T-cell (primary cell): ENCODE data around the gene LCLAT1. TPM values are rescaled to one million over a fixed set of nuclear protein-coding genes. Genes with fewer than 3 reads are reported as not detected.

ENCODE experiments used
- ATAC-seq, 4 experiments: fragments of 200-7000 bp in 3 of 4; fragments of 150-1000 bp in 1 of 4; cut with Tn5 transposase; replicated peaks in 1 of 4; 1 replicate in 3 of 4; 2 replicates in 1 of 4; pipeline ENCODE4 v1.10.0; 2021; ENCODE audit warnings: moderate library complexity in 3 of 4, mild to moderate bottlenecking in 2 of 4, moderate number of reproducible peaks in 1 of 4
- CTCF ChIA-PET, 2 donors: fragments of 300-600 bp; sonication (Branson Sonifier 250); formaldehyde crosslinking; loops; one replicate each; lab custom pipeline; 2022; ENCODE audit warnings: antibody characterized with exemption in 2 of 2; lab: Charles Lee
- POLR2A ChIA-PET, 2 donors: fragments of 300-600 bp; sonication (Branson Sonifier 250); formaldehyde crosslinking; loops; one replicate each; lab custom pipeline; 2022; ENCODE audit warnings: antibody characterized with exemption in 2 of 2; lab: Charles Lee
- DNase-seq, 35 experiments: peaks; one replicate each; pipeline versions ENCODE4 v3.0.0 to v3.0.0-alpha.2; 2013 to 2023
- H3K27ac ChIP-seq: one replicate; pipeline ENCODE4 v1.5.1; 2013; ENCODE audit warnings: low read length
- H3K27me3 ChIP-seq, 2 experiments: replicated peaks in 1 of 2; 1 replicate in 1 of 2; 2 replicates in 1 of 2; pipeline versions ENCODE4 v1.6.1 to v1.7.0; 2013; ENCODE audit warnings: low read length in 1 of 2, mixed read lengths in 1 of 2; ENCODE audit not compliant: control insufficient read depth in 2 of 2, insufficient read depth in 2 of 2; ENCODE audit errors: extremely low read depth in 1 of 2
- H3K36me3 ChIP-seq, 2 donors: 1 replicate in 1 of 2; 2 replicates in 1 of 2; pipeline versions ENCODE4 v1.6.1 to v1.7.0; 2013; ENCODE audit warnings: low read length in 1 of 2; ENCODE audit not compliant: control insufficient read depth in 2 of 2, insufficient read depth in 1 of 2; ENCODE audit errors: extremely low read depth in 1 of 2
- H3K4me1 ChIP-seq, 2 experiments: 1 replicate in 1 of 2; 2 replicates in 1 of 2; pipeline versions ENCODE4 v1.6.1 to v1.7.0; 2013; ENCODE audit warnings: low read length in 2 of 2, mixed read lengths in 1 of 2; ENCODE audit not compliant: insufficient read depth in 2 of 2, control insufficient read depth in 1 of 2; ENCODE audit errors: extremely low read depth in 1 of 2
- H3K4me3 ChIP-seq, 2 donors: 1 replicate in 1 of 2; 2 replicates in 1 of 2; pipeline versions ENCODE4 v1.5.1 to v1.7.0; 2013; ENCODE audit warnings: mild to moderate bottlenecking in 2 of 2, low read length in 1 of 2, moderate library complexity in 1 of 2; ENCODE audit not compliant: control insufficient read depth in 1 of 2; ENCODE audit errors: extremely low read depth in 1 of 2
- H3K9me3 ChIP-seq: 2 replicates; pipeline ENCODE4 v1.7.0; 2013
- H3K27ac Mint-ChIP-seq, 2 donors: one replicate each; pipeline ENCODE4 v1.8.0; 2020 to 2021; ENCODE audit warnings: mild to moderate bottlenecking in 2 of 2, mixed read lengths in 2 of 2
- H3K27me3 Mint-ChIP-seq, 2 donors: one replicate each; pipeline ENCODE4 v1.8.0; 2021 to 2022; ENCODE audit warnings: mixed read lengths in 2 of 2
- H3K36me3 Mint-ChIP-seq: one replicate; pipeline ENCODE4 v1.8.0; 2021; ENCODE audit warnings: mixed read lengths
- H3K4me1 Mint-ChIP-seq, 3 donors: one replicate each; pipeline ENCODE4 v1.8.0; 2020 to 2022; ENCODE audit warnings: mixed read lengths in 3 of 3, mild to moderate bottlenecking in 1 of 3
- H3K4me3 Mint-ChIP-seq, 3 donors: one replicate each; pipeline ENCODE4 v1.8.0; 2020 to 2022; ENCODE audit warnings: mild to moderate bottlenecking in 3 of 3, mixed read lengths in 3 of 3, moderate library complexity in 3 of 3
- H3K9me3 Mint-ChIP-seq, 3 donors: one replicate each; pipeline ENCODE4 v1.8.0; 2020 to 2022; ENCODE audit warnings: mixed read lengths in 3 of 3
- WGBS: methylation state at CpG from one replicate; pipeline ENCODE4 v1.1.5; 2013; ENCODE audit warnings: missing lambda C conversion rate; ENCODE audit not compliant: insufficient coverage; 5-methylcytosine and 5-hydroxymethylcytosine counted together
- total RNA-seq, 35 experiments: library from RNA in 6 of 35; stranded (reverse) in 6 of 35; fragments of 120-200 nt in 1 of 35; gene quantifications; one replicate each; pipeline versions ENCODE4 v1.2.1 to v1.2.4 and lab custom pipeline; 2013 to 2026

Gene LCLAT1
- total RNA-seq, 5 donors from 2014 or later (not counting 1 experiment from before 2014, with no cell fraction given) = 13.8 to 33.0 (median 19.6) TPM

DNA sequence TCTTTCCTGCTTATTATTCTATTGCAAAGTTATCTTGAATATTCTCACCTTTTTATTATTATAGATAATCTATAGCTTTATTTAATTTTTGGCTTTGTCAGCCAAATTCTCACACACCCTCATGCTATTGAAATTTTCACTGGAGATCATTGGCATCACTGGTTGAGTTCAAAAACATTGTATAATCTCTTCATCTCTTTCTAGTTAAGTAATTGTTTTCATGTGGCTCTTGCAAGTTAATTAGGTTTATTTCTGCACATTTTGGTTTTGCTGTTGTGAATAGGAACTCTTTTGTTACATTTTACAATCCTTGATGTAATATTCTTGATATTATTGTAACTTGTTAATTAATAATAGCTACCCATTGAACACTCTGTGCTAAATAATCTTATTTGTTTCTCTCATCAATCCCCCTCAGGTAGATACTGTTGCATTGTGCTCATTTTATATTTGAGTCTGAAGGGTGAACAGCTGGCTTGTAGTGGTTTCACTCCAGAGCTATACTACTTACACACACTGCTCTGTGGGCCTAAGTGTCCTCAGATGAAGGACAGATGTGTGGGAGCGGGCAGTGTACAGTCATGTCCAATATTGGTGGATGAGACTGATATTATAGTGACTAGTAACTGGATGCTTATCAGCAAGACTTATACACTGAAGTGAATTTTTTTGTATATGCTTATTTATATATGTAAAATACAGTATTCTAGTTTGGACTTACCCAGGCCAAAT is 112.7 kb downstream of the LCLAT1 start:
- Histone ChIP-seq H3K4me1 (no peaks in the 10 kb centered on the region), H3K27me3 (no peaks in the 10 kb centered on the region), H3K27ac (no peak overlapping the region), H3K9me3 (no peaks in the 10 kb centered on the region), H3K36me3 (peaks cover 0 to 11% of the 10 kb centered on the region in 2 donors), H3K4me3 (no peak overlapping the region)
- ChIA-PET POLR2A (interaction anchor here in 1 of 2 donors (0.6 kb wide), 1 partner anchor 197 kb away, joined by 3 read pairs; no protein-coding TSS in a partner anchor), CTCF (no interaction called here)
- H3K27ac Mint-ChIP-seq = no peak overlapping the region
- H3K27me3 Mint-ChIP-seq = no peaks in the 10 kb centered on the region
- peaks cover 0 to 15% (median 7%) of the 10 kb centered on the region in 3 donors for H3K4me1 Mint-ChIP-seq
- DNase-seq = no peak
- no peak for ATAC-seq
- H3K9me3 Mint-ChIP-seq = no peaks in the 10 kb centered on the region
- H3K4me3 Mint-ChIP-seq = no peak overlapping the region
- no CpG with 5 or more reads among the region's 1 CpG for WGBS
- peaks cover 19% of the 10 kb centered on the region for H3K36me3 Mint-ChIP-seq

GRCh38 chr2:30561349-30561748 is 114.3 kb downstream of the LCLAT1 start:
- H3K36me3 ChIP-seq = peaks cover 5 to 18% of the 10 kb centered on the region in 2 donors

GRCh38 chr2:30565851-30566358 is 118.9 kb downstream of the LCLAT1 start:
- no peaks in the 10 kb centered on the region for H3K27me3 Mint-ChIP-seq
- peaks cover 0 to 17% (median 3%) of the 10 kb centered on the region in 3 donors for H3K4me1 Mint-ChIP-seq
- H3K27ac ChIP-seq = no peak overlapping the region
- no peak overlapping the region for H3K4me3 Mint-ChIP-seq
- ChIA-PET POLR2A (no interaction called here), CTCF (no interaction called here)
- H3K36me3 Mint-ChIP-seq = peaks cover 48% of the 10 kb centered on the region
- H3K4me1 ChIP-seq = no peaks in the 10 kb centered on the region
- ATAC-seq = no peak
- no peak overlapping the region for H3K27ac Mint-ChIP-seq
- WGBS = 66% methylated on average over 4 of the region's 5 CpGs
- no peak overlapping the region for H3K4me3 ChIP-seq
- no peaks in the 10 kb centered on the region for H3K27me3 ChIP-seq
- no peaks in the 10 kb centered on the region for H3K9me3 Mint-ChIP-seq
- no peaks in the 10 kb centered on the region for H3K9me3 ChIP-seq
- peaks cover 5 to 22% of the 10 kb centered on the region in 2 donors for H3K36me3 ChIP-seq
- no peak for DNase-seq

More at GRCh38 chr2:30561349-30561748, 114.3 kb downstream of the LCLAT1 start:
- CTCF ChIA-PET = no interaction called here
- ATAC-seq (no peak), DNase-seq (no peak)
- peaks cover 0 to 32% (median 8%) of the 10 kb centered on the region in 3 donors for H3K4me1 Mint-ChIP-seq
- H3K27me3 ChIP-seq = no peaks in the 10 kb centered on the region
- no peaks in the 10 kb centered on the region for H3K4me1 ChIP-seq
- H3K36me3 Mint-ChIP-seq = peaks cover 29% of the 10 kb centered on the region
- no peaks in the 10 kb centered on the region for H3K9me3 ChIP-seq
- H3K27me3 Mint-ChIP-seq = no peaks in the 10 kb centered on the region
- H3K27ac ChIP-seq = no peak overlapping the region
- H3K4me3 Mint-ChIP-seq = no peak overlapping the region
- H3K4me3 ChIP-seq = no peak overlapping the region
- no CpG with 5 or more reads among the region's 1 CpG for WGBS
- no peaks in the 10 kb centered on the region for H3K9me3 Mint-ChIP-seq
- no peak overlapping the region for H3K27ac Mint-ChIP-seq
- POLR2A ChIA-PET = no interaction called here

DNA sequence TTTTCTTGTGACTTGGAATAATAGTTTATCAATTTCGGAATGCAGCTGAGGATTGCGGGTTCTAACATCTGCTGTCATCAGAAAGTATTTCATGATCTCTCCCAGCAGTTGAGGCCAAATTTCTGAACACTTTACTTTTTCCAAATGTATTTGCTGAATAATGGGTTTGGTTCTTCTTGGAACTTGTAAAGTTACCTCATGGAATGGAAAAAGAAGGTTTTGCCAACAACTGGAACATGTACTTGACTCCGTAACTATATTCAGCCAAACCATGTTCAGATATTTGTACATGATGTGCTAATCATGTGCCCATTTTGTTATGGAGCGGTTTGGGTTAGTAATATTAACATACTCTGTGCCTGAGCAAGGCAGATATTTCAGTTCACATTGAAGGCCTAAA is 119.6 kb downstream of the LCLAT1 start:
- no peak overlapping the region for H3K27ac ChIP-seq
- no peaks in the 10 kb centered on the region for H3K27me3 Mint-ChIP-seq
- H3K27me3 ChIP-seq = no peaks in the 10 kb centered on the region
- no peaks in the 10 kb centered on the region for H3K9me3 Mint-ChIP-seq
- H3K4me3 Mint-ChIP-seq = no peak overlapping the region
- no peak overlapping the region for H3K4me3 ChIP-seq
- ChIA-PET CTCF (no interaction called here), POLR2A (no interaction called here)
- ATAC-seq (no peak), DNase-seq (no peak)
- H3K4me1 ChIP-seq = no peaks in the 10 kb centered on the region
- WGBS = 100% methylated on average over 1 of the region's 4 CpGs
- no peak overlapping the region for H3K27ac Mint-ChIP-seq
- H3K36me3 ChIP-seq = peaks cover 5 to 22% of the 10 kb centered on the region in 2 donors
- H3K4me1 Mint-ChIP-seq = peaks cover 0 to 17% (median 3%) of the 10 kb centered on the region in 3 donors
- no peaks in the 10 kb centered on the region for H3K9me3 ChIP-seq
- peaks cover 49% of the 10 kb centered on the region for H3K36me3 Mint-ChIP-seq

DNA sequence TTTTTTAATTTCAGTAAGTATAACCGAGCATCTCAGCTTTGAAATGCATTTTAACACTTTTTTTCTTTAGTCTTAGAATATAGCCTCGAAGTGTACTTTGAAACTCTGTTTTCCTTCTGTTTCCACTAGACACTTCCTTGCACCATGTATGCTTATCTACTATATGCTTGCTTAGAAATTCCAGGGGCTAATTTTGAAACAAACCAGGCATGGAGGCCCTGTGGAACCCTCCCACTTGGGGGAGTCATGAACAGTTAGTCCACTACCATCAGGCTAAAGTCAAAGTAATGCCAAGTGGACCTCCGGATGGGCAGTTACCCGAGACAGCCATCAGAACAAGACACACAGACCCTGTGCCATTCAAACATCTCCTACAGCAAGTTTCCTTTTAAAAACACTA is 120.3 kb downstream of the LCLAT1 start:
- ChIA-PET POLR2A (no interaction called here), CTCF (interaction anchor here in 1 of 2 donors (0.6 kb wide), 1 partner anchor 326 kb away, joined by 3 read pairs; no protein-coding TSS in a partner anchor)
- H3K27ac Mint-ChIP-seq = no peak overlapping the region
- no peaks in the 10 kb centered on the region for H3K27me3 Mint-ChIP-seq
- H3K27me3 ChIP-seq = no peaks in the 10 kb centered on the region
- no peaks in the 10 kb centered on the region for H3K9me3 ChIP-seq
- DNase-seq = no peak
- no peak overlapping the region for H3K4me3 Mint-ChIP-seq
- no peak overlapping the region for H3K27ac ChIP-seq
- ATAC-seq = no peak
- H3K4me1 Mint-ChIP-seq = peaks cover 0 to 17% (median 3%) of the 10 kb centered on the region in 3 donors
- no peaks in the 10 kb centered on the region for H3K9me3 Mint-ChIP-seq
- peaks cover 52% of the 10 kb centered on the region for H3K36me3 Mint-ChIP-seq
- no peak overlapping the region for H3K4me3 ChIP-seq
- WGBS = 100% methylated on average over 1 of the region's 4 CpGs
- H3K36me3 ChIP-seq = peaks cover 5 to 18% of the 10 kb centered on the region in 2 donors
- H3K4me1 ChIP-seq = no peaks in the 10 kb centered on the region

GRCh38 chr2:30569946-30570345 is 122.9 kb downstream of the LCLAT1 start:
- no peaks in the 10 kb centered on the region for H3K27me3 Mint-ChIP-seq
- no peak overlapping the region for H3K4me3 Mint-ChIP-seq
- peaks cover 56% of the 10 kb centered on the region for H3K36me3 Mint-ChIP-seq
- CTCF ChIA-PET = no interaction called here
- Histone ChIP-seq H3K9me3 (no peaks in the 10 kb centered on the region), H3K4me1 (no peaks in the 10 kb centered on the region), H3K27me3 (no peaks in the 10 kb centered on the region), H3K36me3 (peaks cover 3 to 11% of the 10 kb centered on the region in 2 donors), H3K27ac (no peak overlapping the region), H3K4me3 (no peak overlapping the region)
- H3K9me3 Mint-ChIP-seq = no peaks in the 10 kb centered on the region
- H3K27ac Mint-ChIP-seq = no peak overlapping the region
- ATAC-seq (no peak), DNase-seq (no peak)
- POLR2A ChIA-PET = no interaction called here
- H3K4me1 Mint-ChIP-seq = peaks cover 0 to 16% (median 3%) of the 10 kb centered on the region in 3 donors
